ENCODE results near the gene GPRC5C. TPM values are rescaled to one million over a fixed set of nuclear protein-coding genes. Genes with fewer than 3 reads are reported as not detected.

The GPRC5C gene
- total RNA-seq, 1 donor from 2014 or later: 38.7 TPM

GRCh38 chr17:74389084-74389753 lies 42.7 kb upstream of the GPRC5C start:
- DNase-seq (ENCODE audit: low spot score in 2 of 2, unreplicated experiment in 2 of 2): no peak
- H3K9me3 Mint-ChIP-seq: no peaks in the 10 kb centered on the region
- peaks cover 20% of the 10 kb centered on the region for H3K4me1 Mint-ChIP-seq
- peaks cover 5% of the 10 kb centered on the region for H3K27me3 Mint-ChIP-seq (ENCODE audit: low read depth)
- H3K4me3 Mint-ChIP-seq: no peak overlapping the region
- no peak overlapping the region for H3K27ac Mint-ChIP-seq
- H3K36me3 Mint-ChIP-seq: no peaks in the 10 kb centered on the region
- TF ChIP-seq, protein P1, sequence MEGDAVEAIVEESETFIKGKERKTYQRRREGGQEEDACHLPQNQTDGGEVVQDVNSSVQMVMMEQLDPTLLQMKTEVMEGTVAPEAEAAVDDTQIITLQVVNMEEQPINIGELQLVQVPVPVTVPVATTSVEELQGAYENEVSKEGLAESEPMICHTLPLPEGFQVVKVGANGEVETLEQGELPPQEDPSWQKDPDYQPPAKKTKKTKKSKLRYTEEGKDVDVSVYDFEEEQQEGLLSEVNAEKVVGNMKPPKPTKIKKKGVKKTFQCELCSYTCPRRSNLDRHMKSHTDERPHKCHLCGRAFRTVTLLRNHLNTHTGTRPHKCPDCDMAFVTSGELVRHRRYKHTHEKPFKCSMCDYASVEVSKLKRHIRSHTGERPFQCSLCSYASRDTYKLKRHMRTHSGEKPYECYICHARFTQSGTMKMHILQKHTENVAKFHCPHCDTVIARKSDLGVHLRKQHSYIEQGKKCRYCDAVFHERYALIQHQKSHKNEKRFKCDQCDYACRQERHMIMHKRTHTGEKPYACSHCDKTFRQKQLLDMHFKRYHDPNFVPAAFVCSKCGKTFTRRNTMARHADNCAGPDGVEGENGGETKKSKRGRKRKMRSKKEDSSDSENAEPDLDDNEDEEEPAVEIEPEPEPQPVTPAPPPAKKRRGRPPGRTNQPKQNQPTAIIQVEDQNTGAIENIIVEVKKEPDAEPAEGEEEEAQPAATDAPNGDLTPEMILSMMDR (IDR thresholded peaks at IDR 0.05; ENCODE audit: unreplicated experiment): no peak

DNA sequence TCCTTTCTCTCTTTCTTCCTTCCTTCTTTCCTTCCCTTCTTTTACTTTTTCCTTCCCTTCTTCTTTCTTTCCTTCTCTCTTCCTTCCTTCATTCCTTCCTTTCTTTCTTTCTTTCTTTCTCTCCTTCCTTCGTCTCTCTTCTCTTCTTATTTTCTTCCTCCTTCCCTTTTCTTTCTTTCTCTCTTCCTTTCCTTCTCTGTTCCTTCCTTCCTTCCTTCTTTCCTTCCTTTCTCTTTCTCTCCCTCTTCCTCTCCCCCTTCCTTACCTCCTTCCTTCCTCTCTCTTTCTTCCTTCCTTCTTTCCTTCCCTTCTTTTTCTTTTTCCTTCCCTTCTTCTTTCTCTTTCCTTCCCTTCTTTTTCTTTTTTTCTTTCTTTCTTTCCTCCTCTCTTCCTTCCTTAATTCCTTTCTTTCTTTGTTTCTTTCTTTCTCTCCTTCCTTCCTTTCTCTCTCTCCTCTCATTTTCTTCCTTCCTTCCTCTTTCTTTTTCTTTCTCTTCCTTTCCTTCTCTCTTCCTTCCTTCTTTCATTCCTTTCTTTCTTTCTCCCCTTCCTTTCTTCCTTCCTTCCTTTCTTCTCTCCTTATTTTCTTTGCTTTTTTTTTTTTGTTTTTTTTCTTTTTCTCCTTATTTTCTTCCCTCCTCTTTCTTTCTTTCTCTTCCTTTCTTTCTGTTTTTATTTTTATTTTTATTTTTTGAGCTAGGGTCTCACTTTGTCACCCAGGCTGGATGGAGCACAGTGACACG lies 41.8 kb upstream of the GPRC5C start:
- Mint-ChIP-seq H3K27ac (no peak overlapping the region), H3K27me3 (ENCODE audit: low read depth) (no peaks in the 10 kb centered on the region), H3K9me3 (no peaks in the 10 kb centered on the region), H3K4me3 (no peak overlapping the region), H3K4me1 (peaks cover 20% of the 10 kb centered on the region), H3K36me3 (no peaks in the 10 kb centered on the region)
- TF ChIP-seq, protein P1 (IDR thresholded peaks at IDR 0.05; ENCODE audit: unreplicated experiment): no peak
- DNase-seq (ENCODE audit: low spot score in 2 of 2, unreplicated experiment in 2 of 2): no peak

DNA sequence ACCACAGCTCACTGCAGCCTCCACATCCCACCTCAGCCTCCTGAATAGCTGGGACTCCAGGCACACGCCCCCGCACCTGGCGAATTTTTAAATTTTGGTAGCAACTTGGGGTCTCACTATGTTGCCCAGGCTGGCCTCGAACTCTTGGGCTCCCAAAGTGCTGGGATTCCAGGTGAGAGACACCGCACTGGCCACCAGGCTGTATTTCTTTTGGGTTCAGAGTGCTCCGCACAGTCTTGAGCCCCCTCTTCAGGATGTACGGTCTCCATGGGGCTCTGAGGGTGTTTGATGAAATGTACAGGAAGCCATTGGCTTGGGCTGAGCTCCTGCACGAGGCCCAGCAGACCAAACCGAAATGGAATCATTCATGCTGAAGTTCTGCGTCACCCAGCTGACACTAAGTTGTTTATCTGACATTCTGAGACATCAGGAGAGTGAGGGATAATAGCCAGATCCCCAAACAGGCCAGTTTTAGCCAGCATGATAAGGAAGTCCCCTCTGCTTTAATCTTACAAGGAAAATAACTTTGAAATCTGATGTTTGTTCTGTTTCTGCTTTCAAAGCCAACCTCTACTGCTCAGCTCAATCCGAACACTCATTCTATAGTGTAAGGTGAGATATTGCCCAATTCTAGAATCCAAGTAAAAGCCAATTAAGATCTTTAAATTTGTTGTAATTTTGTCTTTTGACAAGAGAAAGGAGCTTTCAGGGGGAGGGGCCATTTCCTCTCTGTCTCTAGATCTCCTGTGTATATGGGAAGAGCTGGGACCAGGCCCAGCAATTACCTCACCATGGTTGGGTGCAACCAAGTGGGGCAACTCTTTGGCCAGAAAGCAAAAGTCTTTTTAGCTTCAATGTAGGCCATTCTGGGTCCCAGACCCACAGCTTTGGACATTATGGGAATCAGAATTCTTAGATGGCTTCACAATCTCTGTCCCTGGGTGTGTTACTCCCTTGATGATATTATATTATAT lies 40.9 kb upstream of the GPRC5C start:
- no peaks in the 10 kb centered on the region for H3K9me3 Mint-ChIP-seq
- H3K36me3 Mint-ChIP-seq: no peaks in the 10 kb centered on the region
- H3K4me3 Mint-ChIP-seq: no peak overlapping the region
- TF ChIP-seq, protein P1 (IDR thresholded peaks at IDR 0.05; ENCODE audit: unreplicated experiment): no peak
- peaks cover 20% of the 10 kb centered on the region for H3K4me1 Mint-ChIP-seq
- no peak for DNase-seq (ENCODE audit: low spot score in 2 of 2, unreplicated experiment in 2 of 2)
- peak overlapping the region; percentile 83 for H3K27ac Mint-ChIP-seq
- no peaks in the 10 kb centered on the region for H3K27me3 Mint-ChIP-seq (ENCODE audit: low read depth)

DNA sequence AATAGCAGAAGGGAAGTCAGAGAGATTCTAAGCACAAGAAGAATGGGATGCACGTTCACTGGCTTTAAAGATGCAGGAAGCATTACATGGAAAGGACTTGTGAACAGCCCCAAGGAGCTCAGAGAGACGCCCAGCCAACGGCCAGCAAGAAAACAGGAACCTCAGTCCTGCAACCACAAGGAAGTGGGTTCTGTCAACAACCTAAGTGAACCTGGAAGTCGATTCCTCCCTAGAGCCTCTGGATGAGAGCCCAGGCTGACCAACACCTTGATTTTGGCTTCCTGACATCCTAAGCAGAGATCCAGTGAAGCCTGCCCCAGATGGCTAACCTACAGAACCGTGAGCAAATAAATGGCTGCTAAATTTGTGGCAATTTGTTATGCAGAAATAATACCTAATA lies 40.1 kb upstream of the GPRC5C start:
- Mint-ChIP-seq H3K4me1 (peaks cover 20% of the 10 kb centered on the region), H3K36me3 (no peaks in the 10 kb centered on the region), H3K27ac (no peak overlapping the region), H3K9me3 (no peaks in the 10 kb centered on the region), H3K4me3 (no peak overlapping the region), H3K27me3 (ENCODE audit: low read depth) (no peaks in the 10 kb centered on the region)
- TF ChIP-seq, protein P1 (IDR thresholded peaks at IDR 0.05; ENCODE audit: unreplicated experiment): no peak
- no peak for DNase-seq (ENCODE audit: low spot score in 2 of 2, unreplicated experiment in 2 of 2)

GRCh38 chr17:74392848-74393247 lies 39.0 kb upstream of the GPRC5C start:
- no peaks in the 10 kb centered on the region for H3K36me3 Mint-ChIP-seq
- no peak for DNase-seq (ENCODE audit: low spot score in 2 of 2, unreplicated experiment in 2 of 2)
- H3K27ac Mint-ChIP-seq: no peak overlapping the region
- H3K4me3 Mint-ChIP-seq: no peak overlapping the region
- H3K4me1 Mint-ChIP-seq: peaks cover 20% of the 10 kb centered on the region
- H3K27me3 Mint-ChIP-seq (ENCODE audit: low read depth): no peaks in the 10 kb centered on the region
- no peaks in the 10 kb centered on the region for H3K9me3 Mint-ChIP-seq
- TF ChIP-seq, protein P1 (IDR thresholded peaks at IDR 0.05; ENCODE audit: unreplicated experiment): no peak

All from mesothelial cell of epicardium (in vitro differentiated cells).